ENCODE results near the gene ERCC6. TPM values are rescaled to one million over a fixed set of nuclear protein-coding genes. Genes with fewer than 3 reads are reported as not detected.

The ERCC6 gene
- total RNA-seq, 1 experiment from 2014 or later: 18.2 TPM

GRCh38 chr10:49587981-49588380 lies 49.1 kb upstream of the ERCC6 start:
- peaks cover 0 to 3% of the 10 kb centered on the region in 2 experiments; a peak in 1 of 4 replicates for H3K4me1 Mint-ChIP-seq
- H3K9me3 Mint-ChIP-seq: no peaks in the 10 kb centered on the region
- H2BK20ac ChIP-seq (ENCODE audit: low read depth, low read length, poor library complexity, severe bottlenecking): no peak overlapping the region
- H4K5ac ChIP-seq (ENCODE audit: insufficient read length, low read depth, low read length): no peak overlapping the region
- no peak overlapping the region for H2AK5ac ChIP-seq (ENCODE audit: insufficient read length, low read length)
- H2AFZ ChIP-seq (ENCODE audit: low read length): no peak overlapping the region
- DNase-seq: no peak
- H3K9ac ChIP-seq (ENCODE audit: extremely low read depth, insufficient read length, low read length): no peak overlapping the region
- peaks cover 4% of the 10 kb centered on the region; the same call in 1 of the 2 replicates for H3K27me3 Mint-ChIP-seq (ENCODE audit: low read depth)
- H3T11ph ChIP-seq (ENCODE audit: low read length): no peak overlapping the region
- H4K20me1 ChIP-seq (ENCODE audit: control insufficient read depth, insufficient read depth, insufficient read length): no peaks in the 10 kb centered on the region
- H3K4ac ChIP-seq (ENCODE audit: low read depth, low read length): no peak overlapping the region
- no peaks in the 10 kb centered on the region for H3K23me2 ChIP-seq (ENCODE audit: insufficient read length, low read depth, low read length, poor library complexity, severe bottlenecking)
- H3K23ac ChIP-seq (ENCODE audit: insufficient read length, low read depth, low read length): no peak overlapping the region
- no peak overlapping the region for H4K8ac ChIP-seq (replicated peaks; ENCODE audit: insufficient read length, low read depth, low read length)
- H3K56ac ChIP-seq (ENCODE audit: insufficient read length, low read depth, low read length): no peak overlapping the region
- WGBS (ENCODE audit: extremely low coverage, insufficient read length, low lambda C conversion rate): no CpG with 5 or more reads among the region's 4 CpGs
- H2BK15ac ChIP-seq (ENCODE audit: low read depth, low read length): no peak overlapping the region
- no peak overlapping the region for H3K27ac ChIP-seq (ENCODE audit: insufficient read length, low read depth, low read length)
- no peak overlapping the region for H3K14ac ChIP-seq (ENCODE audit: insufficient read depth, low read length)
- no peaks in the 10 kb centered on the region for H3K79me2 ChIP-seq (ENCODE audit: insufficient read depth, low read length)
- no peaks in the 10 kb centered on the region for H3K36me3 Mint-ChIP-seq (ENCODE audit: insufficient read depth in 1 of 3, low read depth in 3 of 3)
- H3K4me2 ChIP-seq (ENCODE audit: insufficient read depth, insufficient read length, low read length): no peak overlapping the region
- no peak for TF ChIP-seq CTCF (conservative IDR thresholded peaks at IDR 0.05)
- no peak overlapping the region for H3K4me3 Mint-ChIP-seq
- no peaks in the 10 kb centered on the region for H3K4me1 ChIP-seq (ENCODE audit: insufficient read depth, low read length)
- H2BK12ac ChIP-seq (ENCODE audit: insufficient read length, low read depth, low read length): no peak overlapping the region
- no peaks in the 10 kb centered on the region for H3K79me1 ChIP-seq (ENCODE audit: insufficient read depth, low read depth, low read length, poor library complexity, severe bottlenecking)
- no peak overlapping the region for H2BK120ac ChIP-seq (ENCODE audit: low read depth, low read length, poor library complexity, severe bottlenecking)
- no peak overlapping the region for H3K18ac ChIP-seq (ENCODE audit: insufficient read length, low read depth, low read length)
- no peak overlapping the region for H2BK5ac ChIP-seq (ENCODE audit: insufficient read length, low read length)
- no peak overlapping the region for H4K91ac ChIP-seq (ENCODE audit: insufficient read length, low read depth, low read length)
- H3K27me3 ChIP-seq (ENCODE audit: insufficient read depth, low read length): no peaks in the 10 kb centered on the region
- no peak overlapping the region for H3K27ac Mint-ChIP-seq
- no peaks in the 10 kb centered on the region for H3K9me3 ChIP-seq (ENCODE audit: control insufficient read depth, low read depth, low read length)
